Measurements from ENCODE around the gene PARP6. TPM values are rescaled to one million over a fixed set of nuclear protein-coding genes. Genes with fewer than 3 reads are reported as not detected.

The PARP6 gene
- total and polyA plus RNA-seq, 8 donors = 29.6 to 101 (median 63.6) TPM

DNA sequence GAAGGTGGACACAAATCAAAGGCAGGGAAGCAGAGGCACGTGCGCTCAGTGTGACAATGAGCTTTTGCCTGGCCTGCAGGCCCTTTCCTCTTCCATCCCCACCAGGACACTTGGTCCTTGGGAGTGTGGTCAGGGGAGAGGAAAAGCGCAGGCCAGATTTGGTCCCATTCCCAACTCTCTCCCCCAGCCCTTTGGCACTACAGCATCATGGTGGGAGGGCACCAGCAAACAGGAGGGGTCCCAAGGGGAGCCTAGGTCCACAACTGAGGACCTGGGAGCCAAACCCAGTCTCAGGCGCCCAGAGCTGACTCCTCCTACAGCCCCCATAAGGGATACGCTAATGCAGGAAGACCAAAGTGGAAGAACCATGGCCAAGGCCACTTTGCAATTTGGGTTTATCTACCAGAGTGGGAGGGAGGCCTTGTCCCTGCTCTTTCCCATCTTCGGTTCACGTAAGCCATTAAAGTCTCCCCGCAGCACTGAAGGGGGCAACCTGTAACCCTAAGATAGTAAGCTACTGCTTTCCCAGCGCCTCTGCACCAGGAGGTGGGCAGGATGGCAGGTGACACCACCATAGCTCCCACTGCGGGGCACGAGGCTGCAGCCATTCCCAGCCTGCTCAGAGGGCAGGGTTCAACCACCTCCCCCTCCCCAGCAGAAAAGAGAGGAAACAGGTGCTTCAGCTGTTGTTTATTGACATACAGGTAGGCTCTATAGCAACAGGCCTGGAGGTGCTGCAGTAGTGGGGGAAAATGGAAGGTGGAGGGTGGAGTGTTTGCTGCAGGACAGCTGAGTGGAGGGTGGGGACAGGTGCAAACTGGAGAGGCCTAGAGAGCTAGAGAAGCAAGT lies 73.8 kb downstream of the PARP6 start:
- WGBS, 5 donors = 69 to 76% (median 73%) methylated on average over 10 to 11 of the region's 11 CpGs
- TF ChIP-seq POLR2A (IDR thresholded peaks at IDR 0.05) = no peak
- no peak for TF ChIP-seq EP300 (IDR thresholded peaks at IDR 0.05)
- TF ChIP-seq, protein P1, sequence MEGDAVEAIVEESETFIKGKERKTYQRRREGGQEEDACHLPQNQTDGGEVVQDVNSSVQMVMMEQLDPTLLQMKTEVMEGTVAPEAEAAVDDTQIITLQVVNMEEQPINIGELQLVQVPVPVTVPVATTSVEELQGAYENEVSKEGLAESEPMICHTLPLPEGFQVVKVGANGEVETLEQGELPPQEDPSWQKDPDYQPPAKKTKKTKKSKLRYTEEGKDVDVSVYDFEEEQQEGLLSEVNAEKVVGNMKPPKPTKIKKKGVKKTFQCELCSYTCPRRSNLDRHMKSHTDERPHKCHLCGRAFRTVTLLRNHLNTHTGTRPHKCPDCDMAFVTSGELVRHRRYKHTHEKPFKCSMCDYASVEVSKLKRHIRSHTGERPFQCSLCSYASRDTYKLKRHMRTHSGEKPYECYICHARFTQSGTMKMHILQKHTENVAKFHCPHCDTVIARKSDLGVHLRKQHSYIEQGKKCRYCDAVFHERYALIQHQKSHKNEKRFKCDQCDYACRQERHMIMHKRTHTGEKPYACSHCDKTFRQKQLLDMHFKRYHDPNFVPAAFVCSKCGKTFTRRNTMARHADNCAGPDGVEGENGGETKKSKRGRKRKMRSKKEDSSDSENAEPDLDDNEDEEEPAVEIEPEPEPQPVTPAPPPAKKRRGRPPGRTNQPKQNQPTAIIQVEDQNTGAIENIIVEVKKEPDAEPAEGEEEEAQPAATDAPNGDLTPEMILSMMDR (IDR thresholded peaks at IDR 0.05) = no peak
- TF ChIP-seq POLR2AphosphoS5 (IDR thresholded peaks at IDR 0.05) = no peak

DNA sequence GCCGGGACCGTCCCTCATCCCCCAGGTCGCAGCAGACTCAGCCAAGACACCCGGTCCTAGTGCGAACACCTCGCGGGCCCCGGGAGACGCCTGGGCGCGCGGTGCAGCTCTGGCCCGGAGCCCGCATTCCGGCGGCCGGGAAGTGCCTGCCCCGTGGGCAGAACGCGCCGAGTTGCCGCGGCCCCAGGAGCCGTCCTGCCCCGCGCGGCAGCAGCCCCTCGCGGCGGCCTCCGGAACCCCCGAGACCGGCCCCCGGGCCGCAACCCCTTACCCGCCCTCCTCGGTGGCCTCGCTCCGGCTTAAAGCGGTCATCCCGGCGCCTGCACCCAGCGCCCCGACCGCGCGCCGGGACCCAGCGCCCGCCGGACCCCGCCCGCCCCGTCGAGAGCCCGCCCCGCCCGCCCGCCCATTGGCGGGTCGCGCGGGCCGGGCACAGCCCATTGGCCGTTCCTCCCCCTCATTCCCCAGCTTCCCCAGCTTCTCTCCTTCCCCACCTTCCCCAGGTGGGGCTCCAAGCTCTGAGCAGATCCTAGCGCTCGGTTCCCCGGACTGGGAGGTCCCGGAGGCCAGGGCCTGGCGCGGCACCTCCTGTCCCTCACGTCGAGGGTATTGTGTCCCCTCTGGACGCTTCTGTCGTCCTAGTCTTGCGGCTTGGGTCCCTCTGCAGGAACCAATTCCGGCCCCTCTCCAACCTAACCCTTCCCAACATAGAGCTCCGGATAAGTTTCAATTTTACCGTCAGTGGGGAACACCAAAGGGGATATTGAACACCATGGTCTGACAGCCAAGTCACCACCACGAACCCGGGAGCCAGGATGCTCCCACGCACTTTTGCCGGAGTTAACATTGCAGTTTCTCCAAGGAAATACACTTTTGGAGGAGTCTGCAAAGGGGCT lies 74.6 kb downstream of the PARP6 start, which contains the start of gene GRAMD2A:
Gene GRAMD2A (minus strand): TSS at position 328 of the 896 bp plus-strand sequence.
- peaks cover 0 to 14% (median 10%) of the 10 kb centered on the region in 3 donors for H3K27me3 ChIP-seq
- H3K27ac ChIP-seq = peak within 1 kb of the TSS in 2 of 5 donors; percentile 21 to 43
- peak; percentile 43 to 66 for DNase-seq
- TF ChIP-seq, protein P1 (IDR thresholded peaks at IDR 0.05) = no peak
- no peak for TF ChIP-seq POLR2A (IDR thresholded peaks at IDR 0.05)
- TF ChIP-seq POLR2AphosphoS5 (IDR thresholded peaks at IDR 0.05) = no peak
- TF ChIP-seq EP300 (IDR thresholded peaks at IDR 0.05) = no peak
- H3K36me3 ChIP-seq = peaks cover 32 to 45% (median 44%) of the 10 kb centered on the region in 4 donors
- no peaks in the 10 kb centered on the region for H3K9me3 ChIP-seq
- intact Hi-C loops (cut with DNase I; ENCODE audit: low total_unique reads) = no loop called here
- 10 to 36% (median 17%) methylated on average over 27 to 83 of the region's 83 CpGs for WGBS, 5 donors
- peak within 1 kb of the TSS; percentile 52 to 59 (median 58) for H3K4me3 ChIP-seq
- peaks cover 6 to 46% (median 12%) of the 10 kb centered on the region in 4 donors for H3K4me1 ChIP-seq

More for the DNA sequence above, 73.8 kb downstream of the PARP6 start:
- H3K36me3 ChIP-seq = peaks cover 41 to 54% (median 53%) of the 10 kb centered on the region in 4 donors
- H3K4me3 ChIP-seq = no peak overlapping the region
- no peaks in the 10 kb centered on the region for H3K9me3 ChIP-seq
- H3K4me1 ChIP-seq = peaks cover 12 to 55% (median 20%) of the 10 kb centered on the region in 4 donors
- DNase-seq = peak in 1 of 2 donors; percentile 46
- no peak overlapping the region for H3K27ac ChIP-seq
- H3K27me3 ChIP-seq = peaks cover 0 to 14% (median 10%) of the 10 kb centered on the region in 3 donors
- intact Hi-C loops (cut with DNase I; ENCODE audit: low total_unique reads) = no loop called here

DNA sequence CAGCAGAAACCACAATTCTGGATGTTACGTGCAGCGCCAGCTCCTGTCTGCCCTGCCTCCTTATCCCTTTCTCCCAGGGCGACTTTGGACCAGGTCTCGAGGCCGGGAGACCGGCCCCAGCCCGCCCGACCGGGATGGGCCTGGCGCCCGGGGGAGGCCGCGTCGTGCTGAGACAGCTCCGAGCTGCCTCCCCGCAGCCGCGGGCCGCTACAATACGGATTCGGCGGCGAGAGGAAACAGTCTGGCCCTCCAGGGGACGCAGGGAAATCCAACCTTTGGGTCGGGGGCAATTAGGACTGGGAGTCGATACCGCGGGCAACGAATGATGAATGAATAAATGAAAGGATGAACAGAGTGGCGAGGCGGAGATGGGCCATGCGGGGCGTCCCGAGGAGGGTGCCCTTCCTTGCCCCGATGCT lies 75.3 kb downstream of the PARP6 start:
- Histone ChIP-seq H3K4me1 (peaks cover 6 to 42% (median 12%) of the 10 kb centered on the region in 4 donors), H3K36me3 (peaks cover 25 to 38% (median 37%) of the 10 kb centered on the region in 4 donors), H3K4me3 (peak overlapping the region; percentile 52 to 59 (median 58)), H3K27ac (peak overlapping the region in 1 of 5 donors; percentile 21), H3K27me3 (peaks cover 0 to 14% (median 10%) of the 10 kb centered on the region in 3 donors), H3K9me3 (no peaks in the 10 kb centered on the region)
- no peak for TF ChIP-seq EP300 (IDR thresholded peaks at IDR 0.05)
- WGBS, 5 donors = 11 to 20% (median 15%) methylated on average over 18 to 35 of the region's 35 CpGs
- no peak for DNase-seq
- intact Hi-C loops (cut with DNase I; ENCODE audit: low total_unique reads) = no loop called here

DNA sequence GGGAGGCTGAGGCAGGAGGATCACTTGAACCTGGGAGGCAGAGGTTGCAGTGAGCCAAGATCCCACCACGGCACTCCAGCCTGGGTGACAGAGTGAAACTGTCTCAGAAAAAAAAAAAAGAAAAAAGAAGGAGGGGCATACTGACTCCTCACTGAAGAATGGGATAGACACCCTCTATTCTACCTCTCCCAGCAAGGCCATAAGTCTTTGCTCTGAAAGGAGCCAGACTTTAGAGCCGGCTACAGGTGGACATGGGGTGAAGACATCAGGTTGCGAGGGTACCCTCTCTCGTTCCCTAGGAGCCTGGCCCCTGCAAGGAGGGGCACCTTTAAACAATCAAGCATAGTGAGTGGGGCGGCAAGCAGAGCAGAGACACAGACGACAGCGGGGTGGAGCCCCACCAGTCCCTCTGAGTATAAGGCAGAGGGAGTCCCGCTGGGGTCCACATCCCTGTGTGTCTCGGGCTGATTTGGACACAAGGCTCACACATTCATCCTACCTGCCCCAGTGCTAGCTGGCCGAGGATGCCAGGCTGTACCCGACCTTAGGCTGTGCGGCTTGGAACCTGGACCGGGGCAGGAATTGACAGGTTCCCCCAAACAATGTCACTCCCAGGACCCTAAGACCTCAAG lies 75.8 kb downstream of the PARP6 start:
- H3K4me1 ChIP-seq = peaks cover 6 to 39% (median 12%) of the 10 kb centered on the region in 4 donors
- H3K27ac ChIP-seq = no peak overlapping the region
- peak overlapping the region in 3 of 4 donors; percentile 52 to 59 (median 59) for H3K4me3 ChIP-seq
- no peaks in the 10 kb centered on the region for H3K9me3 ChIP-seq
- H3K36me3 ChIP-seq = peaks cover 20 to 33% (median 32%) of the 10 kb centered on the region in 4 donors
- intact Hi-C loops (cut with DNase I; ENCODE audit: low total_unique reads) = no loop called here
- WGBS, 5 donors = 73 to 88% (median 85%) methylated on average over 13 of the region's 13 CpGs
- TF ChIP-seq, protein P1 (IDR thresholded peaks at IDR 0.05) = no peak
- TF ChIP-seq EP300 (IDR thresholded peaks at IDR 0.05) (no peak), POLR2AphosphoS5 (IDR thresholded peaks at IDR 0.05) (no peak), POLR2A (IDR thresholded peaks at IDR 0.05) (no peak)
- peaks cover 0 to 14% (median 10%) of the 10 kb centered on the region in 3 donors for H3K27me3 ChIP-seq
- no peak for DNase-seq

All from stomach (tissue), 9 donors.